ENCODE results near the gene TMEM130. TPM values are rescaled to one million over a fixed set of nuclear protein-coding genes. Genes with fewer than 3 reads are reported as not detected.

The TMEM130 gene
- total and polyA plus RNA-seq, 10 of the 15 experiments (the other 5 are each of a cell fraction or from before 2014, with no cell fraction given), result 0.04 to 0.15 (median 0.11) TPM; not detected in 7

- BruUV-seq (replicated peaks), result no TSS peak
- FAIRE-seq (peak; percentile 86), DNase-seq (ENCODE audit: low read depth, low spot score) (no peak), ATAC-seq (peak; percentile 86)
- no peak overlapping the region for H2AFZ ChIP-seq (ENCODE audit: control insufficient read depth, low read depth, low read length)
- H3K4me2 ChIP-seq (ENCODE audit: control insufficient read depth, insufficient read depth), result no peak overlapping the region
- H3K9me3 ChIP-seq (replicated peaks; ENCODE audit: control insufficient read depth, insufficient read depth, low read length), result no peaks in the 10 kb centered on the region
- no peaks in the 10 kb centered on the region for H3K36me3 ChIP-seq (ENCODE audit: control insufficient read depth in 2 of 2, insufficient read depth in 2 of 2, low read length in 1 of 2)
- H3K79me2 ChIP-seq (ENCODE audit: control insufficient read depth, insufficient read depth, low read length), result no peaks in the 10 kb centered on the region
- SMC1A ChIA-PET (ENCODE audit: uncharacterized antibody, unreplicated experiment), result interaction anchor here (0.7 to 2.9 kb wide), 14 partner anchors 8 to 422 kb away, joined by 3 to 10 read pairs (median 4); no protein-coding TSS in a partner anchor
- POLR2A ChIA-PET, result no interaction called here
- H4K20me1 ChIP-seq (ENCODE audit: control insufficient read depth, insufficient read depth), result no peaks in the 10 kb centered on the region
- H3K27ac ChIP-seq (ENCODE audit: control insufficient read depth, insufficient read depth), result no peak overlapping the region
- CTCF ChIA-PET, result interaction anchor here (0.6 to 9.2 kb wide), 33 partner anchors 8 to 820 kb away, joined by 3 to 128 read pairs (median 4); no protein-coding TSS in a partner anchor
- H3K4me1 ChIP-seq (ENCODE audit: control insufficient read depth, insufficient read depth, low read length), result no peaks in the 10 kb centered on the region; the same call in 1 of the 2 replicates
- H3K27me3 ChIP-seq (replicated peaks in 1 of 2; ENCODE audit: control insufficient read depth in 2 of 2, insufficient read depth in 2 of 2, low read length in 1 of 2), result peaks cover 0 to 2% of the 10 kb centered on the region in 2 experiments; a peak in 1 of 4 replicates
- H3K4me3 ChIP-seq, result no peak overlapping the region
- in situ Hi-C loops (cut with MboI), result loop anchor here (5.0 kb wide), 3 partner anchors 89 to 544 kb away; no protein-coding TSS in a partner anchor
- WGBS (ENCODE audit: insufficient coverage, insufficient replicate concordance, low lambda C conversion rate, missing lambda C conversion rate), result 11% methylated on average over 10 of the region's 11 CpGs
- no peak overlapping the region for H3K9ac ChIP-seq (ENCODE audit: control insufficient read depth, insufficient read depth, low read length)
- RAD21 ChIA-PET (ENCODE audit: unreplicated experiment), result interaction anchor here (1.4 to 3.0 kb wide), 10 partner anchors 8 to 419 kb away, joined by 3 to 11 read pairs (median 5); no protein-coding TSS in a partner anchor
- intact Hi-C loops (cut with micrococcal nuclease; ENCODE audit: unreplicated experiment), result loop anchor here (1.0 to 5.0 kb wide), 4 partner anchors 87 to 544 kb away; no protein-coding TSS in a partner anchor
- TF ChIP-seq EGR1 (IDR thresholded peaks at IDR 0.05; ENCODE audit: borderline replicate concordance in 1 of 2, low read depth in 2 of 2, low read length in 2 of 2) (no peak), LARP7 (IDR thresholded peaks at IDR 0.05) (no peak), MEF2A (IDR thresholded peaks at IDR 0.05; ENCODE audit: insufficient read depth, low read depth, low read length) (no peak), STAT1 (conservative IDR thresholded peaks at IDR 0.05) (no peak), IKZF1 (conservative IDR thresholded peaks at IDR 0.05) (no peak), FOXK2 (IDR thresholded peaks at IDR 0.05) (no peak), RBBP5 (conservative IDR thresholded peaks at IDR 0.05) (no peak), NKRF (conservative IDR thresholded peaks at IDR 0.05) (no peak), EZH2 (IDR thresholded peaks at IDR 0.05; ENCODE audit: borderline replicate concordance, control insufficient read depth, low read depth, low read length) (no peak), CHD2 (IDR thresholded peaks at IDR 0.05; ENCODE audit: borderline replicate concordance, low read depth, low read length) (no peak), SMC3 (IDR thresholded peaks at IDR 0.05; ENCODE audit: borderline replicate concordance, low read length) (peak; percentile 99), NBN (IDR thresholded peaks at IDR 0.05) (no peak), YY1 (IDR thresholded peaks at IDR 0.05; ENCODE audit: low read depth, low read length) (peak; percentile 79), ATF3 (IDR thresholded peaks at IDR 0.05; ENCODE audit: borderline replicate concordance, extremely low read depth, low read depth, low read length) (no peak), PBX3 (IDR thresholded peaks at IDR 0.05; ENCODE audit: insufficient replicate concordance, low read depth, low read length) (no peak), BHLHE40 (IDR thresholded peaks at IDR 0.05; ENCODE audit: borderline replicate concordance in 1 of 2, low read depth in 2 of 2, low read length in 1 of 2) (0 out of 4 replicates have a peak, but pooled peaks of 1 of the 2 experiments have one; percentile 7), HDAC2 (IDR thresholded peaks at IDR 0.05) (no peak), NFYA (IDR thresholded peaks at IDR 0.05; ENCODE audit: borderline replicate concordance, low read depth, low read length) (no peak), TBL1XR1 (IDR thresholded peaks at IDR 0.05; ENCODE audit: low read depth, low read length) (no peak), CREM (IDR thresholded peaks at IDR 0.05; ENCODE audit: low read depth) (no peak), CEBPB (IDR thresholded peaks at IDR 0.05; ENCODE audit: borderline replicate concordance in 1 of 2, low read depth in 2 of 2, low read length in 2 of 2) (no peak)
Measured at GRCh38 chr7:98841179-98841997, 28.4 kb downstream of the TMEM130 start.

Data from GM12878 (cell line).